HepG2 (cell line): ENCODE data around the gene EP300. TPM values are rescaled to one million over a fixed set of nuclear protein-coding genes. Genes with fewer than 3 reads are reported as not detected.
A peak's percentile ranks its signal among the peaks of the same experiment; 100 is the strongest.

Source experiments
- EED ChIP-seq: sonication (generic); formaldehyde crosslinking; IDR thresholded peaks from 2 replicates; pipeline ENCODE4 v1.5.0; 2020; ENCODE audit warnings: mild to moderate bottlenecking, missing genetic modification reagents
- ESRRA ChIP-seq: sonication (generic); formaldehyde crosslinking; IDR thresholded peaks from 2 replicates; pipeline ENCODE4 v1.5.1; 2020; ENCODE audit warnings: mild to moderate bottlenecking, low read depth, missing genetic modification reagents
- EZH2 ChIP-seq: conservative IDR thresholded peaks from 2 replicates; pipeline ENCODE4 v1.6.1; 2012; ENCODE audit warnings: mild to moderate bottlenecking, low read depth, low read length, moderate library complexity
- FOXK2 ChIP-seq: fragments of 450-650 bp; IDR thresholded peaks from 2 replicates; pipeline ENCODE4 v1.6.1; 2016
- SIN3B ChIP-seq: fragments of 150-350 bp; IDR thresholded peaks from 2 replicates; pipeline ENCODE4 v1.6.1; 2014; ENCODE audit warnings: low read length
- SMC3 ChIP-seq: IDR thresholded peaks from 2 replicates; pipeline ENCODE4 v1.6.1; 2011; ENCODE audit warnings: low read length, improper control_type of control experiment
- THAP11 ChIP-seq: IDR thresholded peaks from 2 replicates; pipeline ENCODE4 v1.6.1; 2016; ENCODE audit warnings: missing biosample characterization, missing genetic modification reagents
- TP53 ChIP-seq: sonication (generic); formaldehyde crosslinking; conservative IDR thresholded peaks from 2 replicates; pipeline ENCODE4 v1.4.0; 2020; ENCODE audit warnings: missing genetic modification reagents
- ZBTB46 ChIP-seq: sonication (generic); formaldehyde crosslinking; IDR thresholded peaks from 2 replicates; pipeline ENCODE4 v1.4.0; 2020; ENCODE audit warnings: mild to moderate bottlenecking, missing genetic modification reagents, borderline replicate concordance
- ZFX ChIP-seq: sonication (generic); formaldehyde crosslinking; IDR thresholded peaks from 2 replicates; pipeline ENCODE4 v1.4.0; 2020; ENCODE audit warnings: mild to moderate bottlenecking, low read depth, missing genetic modification reagents, moderate library complexity
- ZNF318 ChIP-seq: sonication (generic); formaldehyde crosslinking; IDR thresholded peaks from 2 replicates; pipeline ENCODE4 v1.4.0; 2020; ENCODE audit warnings: mild to moderate bottlenecking, missing genetic modification reagents
- ZNF703 ChIP-seq: sonication (generic); formaldehyde crosslinking; IDR thresholded peaks from 2 replicates; pipeline ENCODE4 v1.5.1; 2020; ENCODE audit warnings: missing genetic modification reagents, mild to moderate bottlenecking, moderate library complexity, borderline replicate concordance
- ZNF724P ChIP-seq: sonication (generic); formaldehyde crosslinking; IDR thresholded peaks from 2 replicates; pipeline ENCODE4 v1.8.0; 2022; ENCODE audit warnings: missing genetic modification reagents, borderline replicate concordance
- polyA plus RNA-seq, 8 experiments: library from polyadenylated mRNA; depleted of rRNA in 3 of 8; stranded (reverse) in 7 of 8; unstranded in 1 of 8; fragments of >200 nt; fragmentation: Illumina TruSeq in 4 of 8; extraction: Trizol in 4 of 8; gene quantifications; 2 replicates each; pipeline versions ENCODE4 v1.2.1 to v1.2.3, GENCODE V29; 2011 to 2016; ENCODE audit warnings: low read depth in 4 of 8, missing spikeins in 1 of 8, mixed read lengths in 1 of 8; ENCODE audit not compliant: insufficient read depth in 1 of 8
- total RNA-seq, 5 experiments: library from RNA; depleted of rRNA; stranded (reverse); fragments of >200 nt; fragmentation: Illumina TruSeq; extraction: Trizol; gene quantifications; 2 replicates each; pipeline ENCODE4 v1.2.3, GENCODE V29; 2016; ENCODE audit warnings: low read depth in 1 of 5
- TF ChIP-seq, protein P1 (sequence below): sonication (generic); formaldehyde crosslinking; conservative IDR thresholded peaks from 2 replicates; pipeline ENCODE4 v1.8.0; 2022; ENCODE audit warnings: low read depth, missing genetic modification reagents
- TF ChIP-seq, protein P2 (sequence below): sonication (generic); formaldehyde crosslinking; IDR thresholded peaks from 2 replicates; pipeline ENCODE4 v1.4.0; 2020; ENCODE audit warnings: missing genetic modification reagents

EP300 gene
- total and polyA plus RNA-seq, 2 of the 13 experiments (the other 11 are each of a cell fraction or from before 2014, with no cell fraction given): 13.6 to 14.9 TPM

DNA sequence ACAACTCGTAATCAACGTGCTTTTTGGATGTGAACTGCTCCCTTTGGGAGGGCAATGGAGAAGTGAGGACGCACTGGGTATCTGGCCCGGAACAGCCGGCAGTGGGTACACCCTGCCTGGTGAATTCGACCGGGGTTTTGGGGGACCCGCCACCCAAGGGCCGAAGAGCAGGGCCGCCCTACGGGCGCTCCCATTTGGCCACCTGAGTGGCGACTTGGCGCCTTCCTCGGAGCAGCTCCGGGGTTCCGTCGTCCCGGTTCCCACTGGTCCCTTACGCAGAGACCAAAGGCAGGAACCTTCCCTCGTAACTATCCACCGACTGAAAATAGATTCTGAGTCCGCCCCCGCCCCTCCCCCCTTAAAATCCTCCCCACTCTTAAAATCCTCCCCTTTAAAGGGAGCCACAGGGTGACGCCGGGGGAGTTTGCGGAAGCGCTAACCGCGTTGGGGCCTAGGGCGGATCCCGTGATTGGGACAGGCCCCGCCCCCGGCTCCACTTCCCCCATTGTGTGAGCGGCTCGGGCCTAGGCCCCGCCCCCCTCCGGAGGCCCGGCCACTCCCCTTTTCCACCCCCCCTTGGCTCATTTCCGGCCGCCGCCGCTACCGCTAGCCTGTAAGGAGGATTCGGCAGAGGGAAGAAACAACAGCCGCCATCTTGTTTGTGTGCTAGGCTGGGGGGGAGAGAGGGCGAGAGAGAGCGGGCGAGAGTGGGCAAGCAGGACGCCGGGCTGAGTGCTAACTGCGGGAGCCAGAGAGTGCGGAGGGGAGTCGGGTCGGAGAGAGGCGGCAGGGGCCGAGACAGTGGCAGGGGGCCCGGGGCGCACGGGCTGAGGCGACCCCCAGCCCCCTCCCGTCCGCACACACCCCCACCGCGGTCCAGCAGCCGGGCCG, 1.0 kb upstream of the EP300 start (continued):
- TF ChIP-seq, protein P1, sequence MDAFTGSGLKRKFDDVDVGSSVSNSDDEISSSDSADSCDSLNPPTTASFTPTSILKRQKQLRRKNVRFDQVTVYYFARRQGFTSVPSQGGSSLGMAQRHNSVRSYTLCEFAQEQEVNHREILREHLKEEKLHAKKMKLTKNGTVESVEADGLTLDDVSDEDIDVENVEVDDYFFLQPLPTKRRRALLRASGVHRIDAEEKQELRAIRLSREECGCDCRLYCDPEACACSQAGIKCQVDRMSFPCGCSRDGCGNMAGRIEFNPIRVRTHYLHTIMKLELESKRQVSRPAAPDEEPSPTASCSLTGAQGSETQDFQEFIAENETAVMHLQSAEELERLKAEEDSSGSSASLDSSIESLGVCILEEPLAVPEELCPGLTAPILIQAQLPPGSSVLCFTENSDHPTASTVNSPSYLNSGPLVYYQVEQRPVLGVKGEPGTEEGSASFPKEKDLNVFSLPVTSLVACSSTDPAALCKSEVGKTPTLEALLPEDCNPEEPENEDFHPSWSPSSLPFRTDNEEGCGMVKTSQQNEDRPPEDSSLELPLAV (CRISPR knock-in tag): no peak
- no peak for TF ChIP-seq SMC3
- TF ChIP-seq ZFX (CRISPR knock-in tag): peak; percentile 69
- TF ChIP-seq THAP11 (CRISPR knock-in tag): peak; percentile 83; the same call in 1 of the 2 replicates
- no peak for TF ChIP-seq EZH2
- TF ChIP-seq EED (CRISPR knock-in tag): no peak
- peak; percentile 16; the same call in 1 of the 2 replicates for TF ChIP-seq ZNF724P (CRISPR knock-in tag)
- TF ChIP-seq, protein P2, sequence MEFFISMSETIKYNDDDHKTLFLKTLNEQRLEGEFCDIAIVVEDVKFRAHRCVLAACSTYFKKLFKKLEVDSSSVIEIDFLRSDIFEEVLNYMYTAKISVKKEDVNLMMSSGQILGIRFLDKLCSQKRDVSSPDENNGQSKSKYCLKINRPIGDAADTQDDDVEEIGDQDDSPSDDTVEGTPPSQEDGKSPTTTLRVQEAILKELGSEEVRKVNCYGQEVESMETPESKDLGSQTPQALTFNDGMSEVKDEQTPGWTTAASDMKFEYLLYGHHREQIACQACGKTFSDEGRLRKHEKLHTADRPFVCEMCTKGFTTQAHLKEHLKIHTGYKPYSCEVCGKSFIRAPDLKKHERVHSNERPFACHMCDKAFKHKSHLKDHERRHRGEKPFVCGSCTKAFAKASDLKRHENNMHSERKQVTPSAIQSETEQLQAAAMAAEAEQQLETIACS (CRISPR knock-in tag): no peak
- no peak for TF ChIP-seq TP53 (CRISPR knock-in tag)
- 0 out of 2 replicates have a peak, but pooled peaks have one; percentile 53 for TF ChIP-seq ZBTB46 (CRISPR knock-in tag)
- no peak; the same call in 1 of the 2 replicates for TF ChIP-seq ESRRA (CRISPR knock-in tag)
- TF ChIP-seq ZNF318: no peak
- TF ChIP-seq ZNF703 (CRISPR knock-in tag): no peak
- TF ChIP-seq FOXK2: peak; percentile 78
- TF ChIP-seq SIN3B: peak; percentile 56; the same call in 1 of the 2 replicates
